T-helper 2 cell (primary cell): Measurements from ENCODE around the gene MCTP2.

ENCODE experiments used
- DNase-seq, 5 experiments: peaks; one replicate each; pipeline versions ENCODE4 v3.0.0 to v3.0.0-alpha.2; 2012 to 2022

The MCTP2 gene

GRCh38 chr15:94353488-94353820 is 122.1 kb downstream of the MCTP2 start:
- DNase-seq, result no peak

GRCh38 chr15:94354655-94355054 is 123.3 kb downstream of the MCTP2 start:
- DNase-seq, result no peak

DNA sequence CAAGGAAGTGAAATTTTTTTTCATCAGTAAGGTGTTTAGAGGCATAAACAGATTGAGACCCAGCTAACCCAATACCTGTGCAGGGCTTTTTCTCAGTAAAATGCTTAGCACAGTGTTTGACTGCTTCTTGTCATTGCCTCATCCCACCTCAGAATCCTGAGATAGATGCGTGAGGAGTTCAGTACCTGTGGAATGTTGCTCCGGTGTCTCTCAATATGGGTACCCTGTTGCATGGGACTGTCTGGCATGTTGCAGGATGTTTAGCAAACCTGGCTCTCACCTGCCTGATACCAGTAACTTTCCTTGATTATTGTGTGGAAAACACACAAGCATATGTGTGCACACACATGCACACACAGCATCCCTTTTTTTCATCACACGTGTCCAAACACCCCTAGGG is 128.4 kb downstream of the MCTP2 start:
- DNase-seq, result no peak

DNA sequence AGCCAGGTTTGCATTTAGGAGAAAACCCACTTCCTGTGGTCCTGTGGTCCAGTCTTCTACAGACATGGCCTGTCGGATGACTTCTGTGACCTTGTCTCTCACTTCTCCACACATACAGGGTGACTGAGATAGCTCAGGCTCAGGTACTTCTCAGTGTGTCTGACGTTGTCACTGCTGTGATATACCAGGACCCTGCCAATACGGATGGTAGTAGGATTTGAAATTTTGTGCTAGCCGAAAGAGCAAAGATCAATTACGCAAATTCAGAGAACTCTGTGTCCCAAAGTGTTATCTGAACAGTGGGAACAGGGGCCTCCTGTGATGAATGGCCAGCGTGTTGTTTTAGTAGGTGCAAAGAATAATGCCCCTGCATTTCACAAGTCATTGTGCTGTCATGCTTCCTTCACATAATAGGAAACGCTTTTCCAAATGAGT is 128.9 kb downstream of the MCTP2 start:
- DNase-seq, result no peak

- DNase-seq, result no peak
Observed at GRCh38 chr15:94362385-94363092, 131.2 kb downstream of the MCTP2 start.

GRCh38 chr15:94363382-94363781 is 132.0 kb downstream of the MCTP2 start:
- no peak for DNase-seq

DNA sequence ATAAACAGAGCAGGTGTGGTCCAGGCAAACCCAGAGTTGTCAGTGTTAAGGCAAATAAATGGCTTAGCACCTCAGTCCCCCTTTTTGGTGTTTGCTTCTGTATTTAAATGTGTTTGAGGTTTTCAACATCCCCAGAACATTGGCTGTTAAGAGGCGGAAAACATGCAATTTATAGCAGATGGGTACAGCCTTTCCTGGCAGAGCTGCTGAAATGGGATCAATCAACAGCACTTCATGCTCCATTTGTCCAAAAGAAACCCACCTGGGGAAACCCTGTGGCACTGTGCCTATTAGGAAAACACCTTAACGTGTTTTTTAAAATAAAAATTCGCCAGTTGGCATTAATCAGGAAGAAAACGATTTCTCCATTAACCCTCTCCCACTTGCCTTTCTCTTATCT is 135.4 kb downstream of the MCTP2 start:
- no peak for DNase-seq

DNA sequence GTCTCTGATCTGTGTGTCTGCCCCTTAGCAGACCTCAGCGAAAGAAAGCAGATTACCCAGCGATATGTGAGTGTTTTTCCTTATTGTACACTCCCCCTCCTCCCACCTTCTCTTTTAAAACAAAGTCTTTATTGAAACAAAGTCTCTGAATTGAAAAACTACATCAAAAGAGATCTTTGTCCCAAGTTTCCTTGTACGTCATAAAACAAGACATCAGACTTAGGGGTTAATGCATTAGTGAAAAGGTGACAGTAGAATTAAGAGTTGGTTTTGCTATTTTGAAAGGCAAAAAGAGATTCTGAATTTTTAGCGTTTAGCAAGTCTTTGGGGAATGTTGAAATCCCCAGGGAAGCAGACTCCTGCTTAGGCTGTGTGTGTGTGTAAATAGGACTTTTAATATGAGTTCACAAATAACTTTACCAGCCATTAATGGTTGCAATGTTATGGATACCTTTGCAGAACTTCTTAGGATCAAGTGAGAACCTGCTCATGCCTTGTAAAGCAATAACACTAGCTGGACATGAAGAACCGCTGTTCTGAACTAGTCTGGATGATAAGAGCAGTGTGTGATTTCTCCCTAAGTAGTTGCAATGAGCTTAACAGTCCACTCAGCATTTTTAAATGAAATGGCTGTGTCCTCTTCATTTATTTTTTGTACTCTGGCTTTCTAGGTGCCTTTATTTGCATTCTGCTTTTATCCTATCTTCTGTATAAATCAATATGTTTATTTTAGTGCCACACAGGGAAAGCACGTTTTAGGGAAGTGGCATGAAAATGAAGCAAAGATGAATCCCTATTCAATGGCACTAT is 136.6 kb downstream of the MCTP2 start:
- DNase-seq, result no peak

DNA sequence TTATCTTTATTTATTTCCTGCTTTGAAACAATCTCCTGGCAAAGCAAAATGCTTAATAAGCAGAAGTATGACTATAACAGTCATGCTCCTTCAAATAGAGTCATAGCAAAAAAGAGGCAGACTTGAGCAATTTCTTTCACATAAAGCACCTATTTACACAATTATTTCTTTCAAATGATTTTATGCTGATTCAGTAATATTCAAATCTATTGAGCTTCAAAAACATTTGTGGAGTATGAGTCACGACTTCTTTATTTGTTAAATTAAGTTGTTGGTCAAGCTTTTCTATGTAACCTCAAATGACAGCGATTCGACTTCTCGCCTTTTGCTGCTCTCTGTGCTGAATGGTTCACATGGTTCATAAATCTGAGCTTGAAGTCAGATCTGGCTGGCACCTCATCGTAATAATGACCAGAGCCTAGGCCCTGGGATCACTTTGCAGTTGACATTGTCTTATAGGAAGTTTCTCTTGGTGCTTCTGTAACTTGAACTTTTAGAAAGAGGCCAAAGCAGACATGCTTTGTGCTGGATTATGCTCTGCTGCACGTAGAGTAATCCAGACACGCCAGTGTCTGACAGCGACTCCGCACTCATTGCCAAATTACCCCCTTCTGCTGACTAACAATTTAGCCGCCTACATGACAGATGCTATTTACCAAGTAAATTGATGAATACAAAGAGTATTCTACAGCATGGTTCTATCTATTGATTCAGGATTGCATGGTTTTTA is 139.0 kb downstream of the MCTP2 start:
- no peak for DNase-seq

DNA sequence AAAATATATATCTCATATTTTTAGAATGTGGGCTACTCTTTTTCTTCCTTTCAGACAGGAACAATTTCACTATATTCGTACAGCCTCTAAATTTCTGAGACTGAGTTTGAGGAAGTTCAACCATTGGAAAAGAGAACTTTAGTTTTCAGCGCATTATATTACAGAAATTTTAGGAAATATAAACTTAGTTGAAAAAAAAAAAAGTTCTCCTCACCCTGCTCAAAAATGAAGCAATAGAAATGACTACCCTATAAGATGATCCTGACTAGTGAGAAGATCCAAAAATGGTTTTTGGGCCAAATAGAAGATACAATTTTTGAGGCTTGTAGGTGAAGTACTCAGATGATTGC is 139.6 kb downstream of the MCTP2 start:
- no peak for DNase-seq

- no peak for DNase-seq
Observed at GRCh38 chr15:94372821-94373220, 141.5 kb downstream of the MCTP2 start.

DNA sequence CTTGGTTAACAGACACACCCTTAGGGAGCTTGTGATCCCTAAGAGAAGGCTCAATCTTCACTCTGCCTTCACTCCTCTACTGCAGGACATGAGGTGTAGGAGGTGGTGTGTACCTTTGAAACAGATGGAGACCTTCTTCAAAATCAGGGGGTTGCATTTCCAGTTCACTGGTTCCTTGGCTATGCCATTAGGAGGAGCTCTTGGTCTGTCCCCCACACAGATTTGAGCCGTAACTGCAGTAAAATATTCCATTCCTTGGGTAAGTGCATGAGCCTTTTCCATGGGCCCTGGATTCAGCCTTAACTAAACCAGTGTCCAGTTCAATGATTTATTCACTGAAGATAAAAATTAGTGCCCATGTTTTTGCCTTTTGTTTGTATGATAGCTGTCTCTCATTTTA is 144.6 kb downstream of the MCTP2 start:
- DNase-seq, result no peak

GRCh38 chr15:94379986-94380385 is 148.6 kb downstream of the MCTP2 start:
- DNase-seq, result no peak

GRCh38 chr15:94380798-94381197 is 149.4 kb downstream of the MCTP2 start:
- DNase-seq, result no peak

DNA sequence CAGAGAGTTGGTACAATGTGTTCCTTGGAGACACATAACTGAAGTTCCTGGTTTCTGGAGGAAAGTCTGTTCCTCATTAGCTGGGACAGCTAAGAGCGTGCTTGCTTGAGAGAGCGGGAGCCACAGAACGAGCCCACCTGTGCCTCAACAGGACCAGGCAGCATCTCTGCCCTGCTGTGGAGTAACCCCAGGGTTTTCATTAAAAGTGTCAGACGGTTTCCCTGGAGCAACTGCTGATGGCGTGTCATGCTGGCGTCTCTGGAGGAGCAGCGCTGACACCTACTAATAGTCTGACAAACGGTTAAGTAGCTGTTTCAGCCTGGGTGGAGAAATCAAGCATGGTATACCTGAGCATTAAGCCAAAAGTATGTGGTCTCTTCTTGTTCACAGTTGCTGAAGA is 150.0 kb downstream of the MCTP2 start:
- DNase-seq, result no peak

DNA sequence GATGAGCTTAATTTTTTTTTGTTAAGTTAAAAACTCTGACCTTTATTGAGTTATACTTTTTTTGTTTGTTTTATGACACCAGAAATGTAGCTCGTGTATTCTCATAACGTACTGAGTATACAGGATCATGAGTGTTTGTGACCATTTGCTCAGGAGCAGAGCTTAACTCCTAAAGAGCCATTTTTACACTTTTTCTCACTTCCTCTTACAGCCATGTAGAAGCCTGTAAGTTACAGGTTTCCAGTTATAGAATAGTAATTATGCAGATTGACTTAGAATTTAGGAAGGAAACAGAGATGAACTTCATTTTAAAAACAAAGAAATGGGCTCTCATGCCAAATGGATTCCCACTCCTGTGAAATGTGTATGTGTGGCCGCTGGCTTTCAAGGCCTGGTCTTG is 151.7 kb downstream of the MCTP2 start:
- DNase-seq, result no peak

DNA sequence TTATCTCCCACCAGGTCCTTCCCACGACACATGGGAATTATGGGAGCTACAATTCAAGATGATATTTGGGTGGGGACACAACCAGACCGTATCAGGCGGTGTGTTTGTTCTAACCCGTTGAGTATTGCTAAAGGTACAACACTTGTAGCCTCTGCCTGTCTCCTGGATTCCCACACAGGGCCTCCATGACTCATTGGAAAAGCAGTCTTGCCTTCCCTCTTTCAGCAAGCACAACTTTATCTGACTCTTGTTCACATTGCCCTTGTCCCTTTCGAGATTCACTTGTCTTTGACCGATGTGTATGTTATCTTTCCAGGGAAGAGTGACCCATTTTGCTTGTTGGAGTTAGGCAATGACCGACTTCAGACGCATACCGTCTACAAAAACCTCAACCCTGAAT is 152.3 kb downstream of the MCTP2 start:
- DNase-seq, result no peak

GRCh38 chr15:94385441-94385840 is 154.1 kb downstream of the MCTP2 start:
- DNase-seq, result no peak

DNA sequence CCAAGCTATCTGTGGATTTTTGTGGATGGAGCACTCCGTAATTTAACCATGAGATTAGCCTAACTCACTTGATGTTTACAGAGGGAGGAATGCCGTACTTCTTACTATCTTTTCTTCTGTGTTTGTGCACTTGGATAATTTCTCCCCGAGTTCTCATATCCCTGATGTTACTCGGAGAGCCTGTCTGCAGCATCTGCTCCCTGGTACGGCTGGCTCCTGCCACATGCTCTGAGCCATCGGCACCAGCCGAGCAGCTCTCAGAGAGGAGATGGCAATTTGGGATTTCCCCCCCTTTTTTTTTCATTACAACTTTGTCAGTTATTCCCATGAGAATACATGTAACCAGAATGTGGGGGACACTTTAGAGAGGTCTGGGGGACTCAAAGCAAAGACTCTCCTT is 155.0 kb downstream of the MCTP2 start:
- no peak for DNase-seq

GRCh38 chr15:94387442-94387841 is 156.1 kb downstream of the MCTP2 start:
- no peak for DNase-seq

DNA sequence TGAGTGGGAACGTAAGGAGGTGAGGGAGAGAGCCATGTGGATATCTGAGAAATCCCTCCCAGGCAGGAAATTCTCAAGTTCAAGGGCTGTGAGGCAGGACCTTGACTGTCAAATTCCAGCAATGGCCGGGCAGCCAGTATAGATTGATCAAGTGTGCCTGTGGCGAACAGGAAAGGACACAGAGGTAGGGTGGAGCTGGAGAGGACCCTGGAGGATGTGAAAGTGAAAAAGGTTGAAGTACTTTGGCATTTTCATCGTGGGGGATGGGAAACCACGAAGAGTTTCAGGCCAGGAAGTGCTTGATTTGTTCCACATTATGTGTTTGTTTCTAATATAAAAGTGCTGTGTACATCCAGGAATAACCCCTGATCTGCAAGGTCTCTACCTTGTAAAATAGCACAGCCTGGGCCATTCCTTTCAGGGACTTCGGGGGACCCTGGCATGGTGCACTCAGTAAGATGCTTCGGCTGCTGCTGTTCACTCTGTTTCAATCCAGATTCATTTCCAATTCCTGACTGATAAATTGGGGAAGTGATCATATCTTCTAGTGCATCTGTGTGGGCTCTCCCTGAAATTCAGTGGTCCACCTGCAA is 156.6 kb downstream of the MCTP2 start:
- DNase-seq, result peak in 1 of 5 experiments; percentile 50

DNA sequence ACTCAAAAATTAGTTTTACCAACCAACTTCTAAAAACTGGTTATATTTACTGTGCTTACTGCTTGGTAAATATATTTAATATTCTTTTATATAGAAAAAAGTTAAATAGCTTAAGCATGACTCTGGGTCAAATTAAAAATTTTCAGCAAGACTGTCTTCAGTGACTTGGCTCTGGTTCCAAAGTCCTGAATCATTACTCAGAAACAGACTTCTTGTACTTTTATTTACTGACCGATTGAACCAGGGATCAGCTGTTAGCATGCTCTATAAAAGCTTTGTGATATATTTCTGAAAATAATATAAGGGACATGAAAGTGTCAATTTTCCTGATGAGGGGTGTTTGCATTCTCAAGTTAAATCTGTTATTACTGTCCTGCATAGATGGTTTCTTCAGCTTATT is 164.3 kb downstream of the MCTP2 start:
- DNase-seq, result no peak

GRCh38 chr15:94397337-94397736 is 166.0 kb downstream of the MCTP2 start:
- DNase-seq, result no peak

- DNase-seq, result no peak
Observed at GRCh38 chr15:94398001-94398400, 166.6 kb downstream of the MCTP2 start.
